Tibial nerve (tissue), 4 donors: Measurements from ENCODE around the gene HOXA3. TPM values are rescaled to one million over a fixed set of nuclear protein-coding genes. Genes with fewer than 3 reads are reported as not detected.

Experiments used
- DNase-seq, 2 donors: peaks; one replicate each; pipeline ENCODE4 v3.0.0-alpha.2; 2019; ENCODE audit warnings: low spot score in 2 of 2
- H3K27ac ChIP-seq, 4 donors: fragments of 200-600 bp; sonication (generic) in 3 of 4; one replicate each; pipeline ENCODE4 v1.5.1; 2017 to 2019; ENCODE audit warnings: mild to moderate bottlenecking in 1 of 4
- H3K27me3 ChIP-seq, 2 donors: fragments of 200-600 bp; sonication (generic) in 1 of 2; one replicate each; pipeline versions ENCODE4 v1.5.1 to v1.6.0; 2017 to 2019
- H3K36me3 ChIP-seq, 3 donors: fragments of 200-600 bp; sonication (generic); one replicate each; pipeline ENCODE4 v1.5.1; 2018 to 2019
- H3K4me1 ChIP-seq, 4 donors: fragments of 200-600 bp; sonication (generic) in 3 of 4; one replicate each; pipeline ENCODE4 v1.5.1; 2017 to 2019
- H3K4me3 ChIP-seq, 4 donors: fragments of 200-600 bp; sonication (generic) in 3 of 4; one replicate each; pipeline ENCODE4 v1.5.1; 2017 to 2019; ENCODE audit warnings: mild to moderate bottlenecking in 1 of 4, moderate library complexity in 1 of 4
- H3K9me3 ChIP-seq, 4 donors: fragments of 200-600 bp; sonication (generic) in 3 of 4; one replicate each; pipeline ENCODE4 v1.5.1; 2017 to 2019
- CTCF ChIP-seq, 5 experiments: fragments of 200-600 bp in 3 of 5; fragments of 450-650 bp in 2 of 5; sonication (generic) in 3 of 5; IDR thresholded peaks; one replicate each; pipeline ENCODE4 v1.5.1; 2016 to 2019; ENCODE audit warnings: antibody characterized with exemption in 5 of 5, mild to moderate bottlenecking in 3 of 5, moderate library complexity in 2 of 5
- EP300 ChIP-seq, 2 donors: sonication (generic); formaldehyde crosslinking; IDR thresholded peaks; one replicate each; pipeline ENCODE4 v1.6.1; 2017; ENCODE audit warnings: antibody characterized with exemption in 2 of 2, mild to moderate bottlenecking in 1 of 2
- POLR2A ChIP-seq, 2 donors: fragments of 450-650 bp; IDR thresholded peaks; one replicate each; pipeline ENCODE4 v1.6.1; 2017; ENCODE audit warnings: antibody characterized with exemption in 2 of 2, mild to moderate bottlenecking in 2 of 2, moderate library complexity in 2 of 2
- WGBS, 2 donors: methylation state at CpG; one replicate each; pipeline ENCODE4 v1.1.5; 2018; 5-methylcytosine and 5-hydroxymethylcytosine counted together
- total RNA-seq, 4 donors: library from RNA; depleted of rRNA; stranded (reverse); fragments of >200 nt; gene quantifications; one replicate each; pipeline ENCODE4 v1.1.0, GENCODE V29; 2016

Gene HOXA3
- total RNA-seq, 4 donors from 2014 or later, result 7.0 to 18.8 (median 8.7) TPM

- Histone ChIP-seq H3K4me3 (no peak overlapping the region), H3K4me1 (peaks cover 0 to 62% (median 7%) of the 10 kb centered on the region in 4 donors), H3K27ac (peak overlapping the region in 3 of 4 donors; percentile 46 to 77 (median 55)), H3K36me3 (peaks cover 0 to 27% (median 0%) of the 10 kb centered on the region in 3 donors), H3K27me3 (peaks cover 0 to 97% of the 10 kb centered on the region in 2 donors), H3K9me3 (no peaks in the 10 kb centered on the region)
- TF ChIP-seq CTCF (IDR thresholded peaks at IDR 0.05), result no peak
- TF ChIP-seq EP300 (IDR thresholded peaks at IDR 0.05), result no peak
- no peak for TF ChIP-seq POLR2A (IDR thresholded peaks at IDR 0.05)
- DNase-seq, result no peak
- WGBS, 2 donors, result 78 to 83% methylated on average over 11 of the region's 11 CpGs
Observed at GRCh38 chr7:27145914-27146412, 6.4 kb downstream of the HOXA3 start.

DNA sequence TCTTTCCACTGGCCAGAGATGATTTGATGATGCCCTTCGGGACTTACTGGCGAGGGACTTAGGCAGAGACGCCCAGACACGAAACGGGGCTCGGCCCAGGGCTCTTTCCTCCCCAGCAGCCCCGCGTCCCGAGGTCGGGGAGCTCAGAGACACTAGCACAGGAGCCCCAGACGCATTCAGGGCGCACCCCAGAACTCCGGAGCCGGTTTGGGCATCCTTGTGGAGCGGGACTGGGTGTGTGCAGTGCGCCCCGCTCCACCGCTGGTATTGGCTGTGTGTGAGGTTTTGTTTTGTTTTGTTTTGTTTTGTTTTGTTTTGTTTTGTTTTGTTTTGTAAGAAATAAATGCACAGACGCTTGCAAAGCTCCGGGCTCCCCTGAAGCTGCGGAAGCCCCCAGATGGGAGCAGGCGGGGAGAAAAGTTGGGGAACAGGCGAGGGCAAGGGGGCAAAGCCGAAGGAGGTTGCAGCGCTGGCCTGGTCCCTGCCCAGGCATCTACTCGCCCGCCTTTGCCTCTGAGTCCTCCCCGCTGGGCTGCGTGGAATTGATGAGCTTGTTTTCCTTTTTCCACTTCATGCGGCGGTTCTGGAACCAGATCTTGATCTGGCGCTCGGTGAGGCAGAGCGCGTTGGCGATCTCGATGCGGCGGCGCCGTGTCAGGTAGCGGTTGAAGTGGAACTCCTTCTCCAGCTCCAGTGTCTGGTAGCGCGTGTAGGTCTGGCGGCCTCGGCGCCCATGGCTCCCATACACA lies 7.0 kb downstream of the HOXA3 start:
- Histone ChIP-seq H3K36me3 (peaks cover 0 to 27% (median 0%) of the 10 kb centered on the region in 3 donors), H3K4me3 (peak overlapping the region in 1 of 4 donors; percentile 4), H3K27ac (peak overlapping the region in 3 of 4 donors; percentile 46 to 77 (median 55)), H3K4me1 (peaks cover 0 to 58% (median 7%) of the 10 kb centered on the region in 4 donors), H3K9me3 (no peaks in the 10 kb centered on the region), H3K27me3 (peaks cover 0 to 97% of the 10 kb centered on the region in 2 donors)
- DNase-seq, result no peak
- no peak for TF ChIP-seq EP300 (IDR thresholded peaks at IDR 0.05)
- no peak for TF ChIP-seq CTCF (IDR thresholded peaks at IDR 0.05)
- TF ChIP-seq POLR2A (IDR thresholded peaks at IDR 0.05), result no peak
- 73 to 76% methylated on average over 46 to 47 of the region's 47 CpGs for WGBS, 2 donors

GRCh38 chr7:27144781-27145164 lies 7.6 kb downstream of the HOXA3 start:
- no peak overlapping the region for H3K4me3 ChIP-seq
- H3K36me3 ChIP-seq, result peaks cover 0 to 28% (median 0%) of the 10 kb centered on the region in 3 donors
- DNase-seq, result no peak
- H3K27me3 ChIP-seq, result peaks cover 0 to 97% of the 10 kb centered on the region in 2 donors
- peaks cover 0 to 54% (median 7%) of the 10 kb centered on the region in 4 donors for H3K4me1 ChIP-seq
- no peak for TF ChIP-seq EP300 (IDR thresholded peaks at IDR 0.05)
- TF ChIP-seq POLR2A (IDR thresholded peaks at IDR 0.05), result no peak
- TF ChIP-seq CTCF (IDR thresholded peaks at IDR 0.05), result no peak
- WGBS, 2 donors, result 37 to 55% methylated on average over 31 of the region's 31 CpGs
- no peaks in the 10 kb centered on the region for H3K9me3 ChIP-seq
- peak overlapping the region in 3 of 4 donors; percentile 19 to 55 (median 46) for H3K27ac ChIP-seq

DNA sequence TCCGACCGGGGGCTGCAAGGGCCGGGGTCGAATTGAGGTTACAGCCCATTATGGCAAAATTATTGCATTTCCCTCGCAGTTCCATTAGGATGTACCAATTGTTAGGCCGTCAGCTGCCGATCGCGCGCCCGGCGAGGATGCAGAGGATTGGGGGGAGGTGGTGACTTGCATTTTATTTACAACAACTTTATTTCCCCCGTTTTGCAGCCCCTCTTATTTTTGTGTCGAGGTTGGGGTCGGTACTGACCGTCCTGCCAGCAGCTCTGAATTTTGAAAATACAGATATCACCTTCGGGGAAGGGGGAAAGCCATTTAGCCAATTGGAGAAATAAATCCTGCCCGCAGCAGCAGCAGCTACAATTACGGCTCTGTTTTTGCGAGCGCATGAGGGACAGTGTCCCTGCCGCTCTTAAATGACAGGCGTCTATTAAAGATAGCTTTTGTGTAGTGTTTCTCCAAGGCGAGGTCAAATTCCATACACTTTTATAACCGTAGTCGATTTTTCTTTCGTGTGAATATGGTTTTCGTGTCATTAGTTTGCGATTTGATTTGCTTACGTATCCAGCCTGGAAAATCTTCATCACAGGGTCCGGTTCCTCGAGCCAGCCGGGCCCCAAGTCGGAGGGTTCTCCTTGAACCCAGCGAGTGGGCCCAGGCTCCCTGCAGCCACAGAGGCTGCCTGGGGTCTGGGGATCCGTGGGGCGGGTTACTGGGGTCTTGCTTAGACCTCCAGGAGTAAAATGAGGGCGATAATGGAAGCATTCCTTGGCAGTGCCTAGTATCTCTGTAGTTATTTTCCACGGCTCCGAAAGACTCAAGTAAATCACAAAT lies 8.2 kb downstream of the HOXA3 start:
- no peak for TF ChIP-seq CTCF (IDR thresholded peaks at IDR 0.05)
- no peak for TF ChIP-seq EP300 (IDR thresholded peaks at IDR 0.05)
- TF ChIP-seq POLR2A (IDR thresholded peaks at IDR 0.05), result no peak
- 36 to 59% methylated on average over 40 of the region's 40 CpGs for WGBS, 2 donors
- H3K4me3 ChIP-seq, result peak overlapping the region in 2 of 4 donors; percentile 28 to 54

More for the DNA sequence above, 8.2 kb downstream of the HOXA3 start:
- DNase-seq, result no peak
- Histone ChIP-seq H3K4me1 (peaks cover 0 to 55% (median 7%) of the 10 kb centered on the region in 4 donors), H3K36me3 (peaks cover 0 to 33% (median 0%) of the 10 kb centered on the region in 3 donors), H3K27ac (peak overlapping the region in 3 of 4 donors; percentile 19 to 55 (median 46)), H3K9me3 (no peaks in the 10 kb centered on the region), H3K27me3 (peaks cover 0 to 97% of the 10 kb centered on the region in 2 donors)
